ENCODE data around the gene ARID1A.
A peak's percentile ranks its signal among the peaks of the same experiment; 100 is the strongest.
"Not testable (repeated sequence)": the region's sequence is repeated elsewhere in the genome, so short reads cannot be mapped to it uniquely, and the experiment has no call there.

The ARID1A gene

DNA sequence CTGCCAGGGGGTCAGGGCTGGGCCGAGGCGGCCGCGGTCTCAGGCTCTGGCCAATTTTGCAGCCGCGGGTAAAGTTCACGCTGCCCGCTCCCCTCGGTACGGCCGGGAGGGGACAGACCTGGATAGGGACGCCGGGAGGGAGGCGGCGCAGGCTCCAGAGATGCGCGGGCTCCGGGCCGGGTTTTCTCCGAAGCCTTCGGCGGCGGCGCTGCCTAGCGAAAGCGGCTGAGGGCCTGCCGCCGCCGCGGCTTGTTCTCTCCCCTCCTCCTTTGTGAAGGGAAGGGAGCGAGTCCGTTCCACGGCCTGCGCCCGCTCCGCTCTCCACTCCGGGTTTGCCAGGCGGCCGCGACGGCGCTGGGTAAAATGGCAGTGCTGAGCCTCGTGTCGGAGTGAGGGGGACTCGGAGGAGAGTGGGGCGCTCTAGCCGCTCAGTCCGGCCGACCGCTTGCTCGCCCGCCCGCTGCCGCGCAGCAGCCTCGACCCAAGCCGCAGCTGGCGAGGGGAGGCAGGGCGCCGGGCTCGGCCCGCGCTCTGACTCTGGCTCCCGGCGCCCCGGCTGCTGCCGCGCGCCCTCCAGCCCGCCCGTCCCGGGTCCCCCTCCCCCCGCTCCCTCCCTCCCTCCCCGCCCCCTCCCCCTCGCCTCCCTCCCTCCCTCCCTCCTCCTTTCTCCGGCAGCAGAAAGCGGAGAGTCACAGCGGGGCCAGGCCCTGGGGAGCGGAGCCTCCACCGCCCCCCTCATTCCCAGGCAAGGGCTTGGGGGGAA lies at the start of gene ARID1A:
TSS of gene ARID1A (plus strand) at position 660 of the 763 bp plus-strand sequence. CDS start 389 bp downstream, outside the sequence.
- TF ChIP-seq, protein P1, sequence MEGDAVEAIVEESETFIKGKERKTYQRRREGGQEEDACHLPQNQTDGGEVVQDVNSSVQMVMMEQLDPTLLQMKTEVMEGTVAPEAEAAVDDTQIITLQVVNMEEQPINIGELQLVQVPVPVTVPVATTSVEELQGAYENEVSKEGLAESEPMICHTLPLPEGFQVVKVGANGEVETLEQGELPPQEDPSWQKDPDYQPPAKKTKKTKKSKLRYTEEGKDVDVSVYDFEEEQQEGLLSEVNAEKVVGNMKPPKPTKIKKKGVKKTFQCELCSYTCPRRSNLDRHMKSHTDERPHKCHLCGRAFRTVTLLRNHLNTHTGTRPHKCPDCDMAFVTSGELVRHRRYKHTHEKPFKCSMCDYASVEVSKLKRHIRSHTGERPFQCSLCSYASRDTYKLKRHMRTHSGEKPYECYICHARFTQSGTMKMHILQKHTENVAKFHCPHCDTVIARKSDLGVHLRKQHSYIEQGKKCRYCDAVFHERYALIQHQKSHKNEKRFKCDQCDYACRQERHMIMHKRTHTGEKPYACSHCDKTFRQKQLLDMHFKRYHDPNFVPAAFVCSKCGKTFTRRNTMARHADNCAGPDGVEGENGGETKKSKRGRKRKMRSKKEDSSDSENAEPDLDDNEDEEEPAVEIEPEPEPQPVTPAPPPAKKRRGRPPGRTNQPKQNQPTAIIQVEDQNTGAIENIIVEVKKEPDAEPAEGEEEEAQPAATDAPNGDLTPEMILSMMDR (IDR thresholded peaks at IDR 0.05) = no peak
- peak; percentile 93 to 98 for DNase-seq
- H3K4me1 ChIP-seq = peaks cover 3 to 50% (median 42%) of the 10 kb centered on the region in 4 donors
- H3K27me3 ChIP-seq = peaks cover 0 to 3% of the 10 kb centered on the region in 2 donors
- peak within 1 kb of the TSS; percentile 94 to 96 for H3K4me3 ChIP-seq
- H3K27ac ChIP-seq = peak within 1 kb of the TSS; percentile 96 to 97
- H3K9me3 ChIP-seq = no peaks in the 10 kb centered on the region
- H3K36me3 ChIP-seq = no peaks in the 10 kb centered on the region
- intact Hi-C loops (cut with DNase I; ENCODE audit: low total_unique reads) = loop anchor here (2.0 kb wide), 1 partner anchor 93 kb away; no protein-coding TSS in a partner anchor

DNA sequence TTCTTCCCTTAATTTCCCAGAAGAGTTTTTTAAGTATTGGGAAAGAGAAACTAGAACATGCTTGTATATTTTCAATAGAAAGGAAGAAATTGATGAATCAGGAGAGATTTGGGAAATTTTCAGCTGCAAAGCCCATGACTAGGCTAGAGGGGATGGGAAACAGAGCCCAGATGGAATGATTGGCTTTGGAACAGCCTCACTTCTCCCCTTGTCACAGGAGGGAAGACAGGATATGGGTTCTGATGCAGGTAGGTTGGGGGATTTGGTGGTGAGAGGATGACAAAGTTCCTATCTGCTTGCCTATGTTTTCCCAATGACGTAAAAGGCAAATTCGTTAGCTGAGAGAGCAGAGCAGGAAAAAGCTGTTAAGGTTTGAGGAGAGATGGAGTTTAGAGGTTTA lies 31.0 kb upstream of the ARID1A start:
- no peak overlapping the region for H3K4me3 ChIP-seq
- no peaks in the 10 kb centered on the region for H3K9me3 ChIP-seq
- no peak overlapping the region for H3K27ac ChIP-seq
- intact Hi-C loops (cut with DNase I; ENCODE audit: low total_unique reads) = no loop called here
- no peaks in the 10 kb centered on the region for H3K36me3 ChIP-seq
- TF ChIP-seq, protein P1 (IDR thresholded peaks at IDR 0.05) = no peak
- no peak for DNase-seq
- no peaks in the 10 kb centered on the region for H3K27me3 ChIP-seq
- H3K4me1 ChIP-seq = no peaks in the 10 kb centered on the region

DNA sequence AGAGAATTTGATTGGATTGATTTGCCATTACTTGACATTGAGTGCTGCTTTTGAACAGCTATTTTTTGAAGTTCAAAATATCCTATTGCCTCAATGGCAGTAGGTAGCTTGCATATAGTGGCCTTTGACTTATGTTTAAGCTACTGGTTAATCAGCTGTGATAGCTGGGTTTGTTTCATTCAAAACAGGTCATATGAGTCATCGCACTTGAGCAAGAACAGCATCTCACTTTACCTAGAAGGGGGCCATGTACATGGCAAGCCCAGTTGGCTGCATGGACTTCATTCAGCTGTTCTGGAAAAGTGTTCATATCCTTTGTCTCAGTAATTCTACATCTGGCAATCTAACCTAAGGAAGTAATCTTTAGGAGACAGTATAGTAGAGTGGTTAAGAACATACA lies 29.0 kb upstream of the ARID1A start:
- no peak overlapping the region for H3K27ac ChIP-seq
- TF ChIP-seq, protein P1 (IDR thresholded peaks at IDR 0.05) = no peak
- H3K9me3 ChIP-seq = no peaks in the 10 kb centered on the region
- no peaks in the 10 kb centered on the region for H3K4me1 ChIP-seq
- no peaks in the 10 kb centered on the region for H3K36me3 ChIP-seq
- H3K27me3 ChIP-seq = no peaks in the 10 kb centered on the region
- H3K4me3 ChIP-seq = no peak overlapping the region
- intact Hi-C loops (cut with DNase I; ENCODE audit: low total_unique reads) = no loop called here
- DNase-seq = no peak

DNA sequence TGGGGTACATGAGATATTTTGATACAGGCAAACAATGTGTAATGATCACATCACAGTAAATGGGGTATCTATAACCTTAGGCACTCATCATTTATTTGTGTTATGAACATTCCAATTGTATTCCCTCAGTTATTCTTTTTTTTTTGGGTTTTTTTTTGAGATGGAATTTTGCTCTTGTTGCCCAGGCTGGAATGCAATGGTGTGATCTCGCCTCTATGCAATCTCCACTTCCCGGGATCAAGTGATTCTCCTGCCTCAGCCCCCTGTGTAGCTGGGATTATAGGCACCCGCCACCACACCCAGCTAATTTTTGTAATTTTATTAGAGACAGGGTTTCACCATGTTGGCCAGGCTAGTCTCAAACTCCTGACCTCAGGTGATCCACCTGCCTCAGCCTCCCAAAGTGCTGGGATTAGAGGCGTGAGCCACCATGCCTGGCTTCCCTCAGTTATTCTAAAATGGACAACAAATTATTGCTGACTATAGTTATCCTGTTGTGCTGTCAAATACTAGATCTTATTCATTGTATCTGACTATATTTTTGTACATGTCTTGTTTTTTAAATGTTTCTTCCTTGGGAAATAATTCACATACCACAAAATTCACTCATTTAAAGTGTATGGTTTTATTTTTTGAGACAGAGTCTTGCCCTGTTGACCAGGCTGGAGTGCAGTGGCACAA lies 27.6 kb upstream of the ARID1A start:
- intact Hi-C loops (cut with DNase I; ENCODE audit: low total_unique reads); H3K27me3 ChIP-seq; H3K4me1 ChIP-seq; H3K36me3 ChIP-seq; H3K9me3 ChIP-seq; H3K4me3 ChIP-seq; DNase-seq; H3K27ac ChIP-seq: not testable (repeated sequence)

DNA sequence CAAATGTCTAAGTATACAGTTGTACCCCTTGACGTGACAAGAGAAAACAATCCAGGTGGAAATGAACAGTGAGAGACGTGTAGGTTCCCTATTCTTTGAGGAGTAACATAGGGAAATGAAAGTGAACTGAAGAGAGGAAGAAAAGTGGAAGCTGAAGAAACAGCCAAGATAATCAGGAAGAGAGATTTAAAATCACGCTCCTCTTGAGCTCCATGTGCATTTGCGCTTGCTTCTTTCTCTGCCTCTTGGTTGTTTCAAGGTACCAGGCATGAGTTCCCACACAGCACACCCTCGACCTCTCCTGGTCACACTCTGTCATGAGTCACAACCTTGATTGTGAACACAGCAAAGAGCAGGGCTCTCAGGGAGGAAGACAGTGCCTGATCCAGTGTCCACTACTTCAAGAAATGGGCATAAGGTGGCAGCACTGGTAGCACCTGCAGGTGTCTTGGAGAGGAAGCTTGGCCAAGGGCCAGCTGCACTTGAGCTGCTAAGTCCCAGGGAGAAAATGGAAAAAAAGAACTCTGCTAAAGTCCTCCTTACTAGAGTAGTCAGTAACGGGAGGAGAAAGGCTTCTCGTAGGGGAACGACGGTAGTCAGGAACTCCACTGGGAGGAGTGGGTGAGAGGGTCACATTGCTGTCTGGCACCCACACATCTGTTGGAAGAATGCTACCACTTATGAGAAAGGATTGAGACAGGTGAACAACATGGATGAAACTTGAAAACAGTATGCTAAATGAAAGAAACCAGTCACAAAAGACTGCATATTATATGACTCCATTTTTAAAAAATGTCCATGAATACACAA lies 18.3 kb upstream of the ARID1A start:
- H3K36me3 ChIP-seq = no peaks in the 10 kb centered on the region
- H3K27me3 ChIP-seq = no peaks in the 10 kb centered on the region

More for the DNA sequence above, 18.3 kb upstream of the ARID1A start:
- TF ChIP-seq, protein P1 (IDR thresholded peaks at IDR 0.05) = peak; percentile 61 to 65
- H3K4me3 ChIP-seq = peak overlapping the region in 1 of 2 donors; percentile 20
- H3K4me1 ChIP-seq = peaks cover 0 to 9% (median 2%) of the 10 kb centered on the region in 4 donors
- H3K27ac ChIP-seq = peak overlapping the region; percentile 8 to 10
- H3K9me3 ChIP-seq = no peaks in the 10 kb centered on the region
- intact Hi-C loops (cut with DNase I; ENCODE audit: low total_unique reads) = loop anchor here (5.0 kb wide), 1 partner anchor 115 kb away; no protein-coding TSS in a partner anchor
- DNase-seq = peak; percentile 73 to 86
